ENCODE data around the gene MBD1. TPM values are rescaled to one million over a fixed set of nuclear protein-coding genes. Genes with fewer than 3 reads are reported as not detected.

Gene MBD1
- total RNA-seq, 1 experiment from 2014 or later = 58.1 TPM

DNA sequence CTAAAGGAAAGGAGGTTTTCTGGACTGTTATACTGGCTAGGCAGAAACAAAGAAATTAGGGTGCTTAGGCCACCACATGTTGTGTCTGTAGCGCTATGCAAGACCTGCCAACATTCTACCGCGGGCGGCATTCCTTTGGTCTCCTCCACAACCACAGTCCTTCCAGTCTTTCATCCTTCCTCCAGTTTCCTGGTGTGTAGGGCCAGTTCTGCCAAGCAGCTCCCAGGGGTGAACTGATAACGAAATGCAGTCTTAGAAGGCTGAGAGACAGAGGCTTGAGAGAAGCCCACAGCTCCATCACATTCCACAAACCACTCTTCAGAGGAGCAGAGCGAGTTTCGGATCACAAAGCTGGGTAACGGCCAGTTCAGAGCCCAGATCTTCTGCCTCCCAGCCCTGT lies 25.6 kb upstream of the MBD1 start:
- TF ChIP-seq, protein P1, sequence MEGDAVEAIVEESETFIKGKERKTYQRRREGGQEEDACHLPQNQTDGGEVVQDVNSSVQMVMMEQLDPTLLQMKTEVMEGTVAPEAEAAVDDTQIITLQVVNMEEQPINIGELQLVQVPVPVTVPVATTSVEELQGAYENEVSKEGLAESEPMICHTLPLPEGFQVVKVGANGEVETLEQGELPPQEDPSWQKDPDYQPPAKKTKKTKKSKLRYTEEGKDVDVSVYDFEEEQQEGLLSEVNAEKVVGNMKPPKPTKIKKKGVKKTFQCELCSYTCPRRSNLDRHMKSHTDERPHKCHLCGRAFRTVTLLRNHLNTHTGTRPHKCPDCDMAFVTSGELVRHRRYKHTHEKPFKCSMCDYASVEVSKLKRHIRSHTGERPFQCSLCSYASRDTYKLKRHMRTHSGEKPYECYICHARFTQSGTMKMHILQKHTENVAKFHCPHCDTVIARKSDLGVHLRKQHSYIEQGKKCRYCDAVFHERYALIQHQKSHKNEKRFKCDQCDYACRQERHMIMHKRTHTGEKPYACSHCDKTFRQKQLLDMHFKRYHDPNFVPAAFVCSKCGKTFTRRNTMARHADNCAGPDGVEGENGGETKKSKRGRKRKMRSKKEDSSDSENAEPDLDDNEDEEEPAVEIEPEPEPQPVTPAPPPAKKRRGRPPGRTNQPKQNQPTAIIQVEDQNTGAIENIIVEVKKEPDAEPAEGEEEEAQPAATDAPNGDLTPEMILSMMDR (conservative IDR thresholded peaks at IDR 0.05) = no peak
- H3K4me3 Mint-ChIP-seq = peak overlapping the region; percentile 28 to 74; a peak in 3 of 5 replicates
- no peak overlapping the region for H3K9ac ChIP-seq (ENCODE audit: extremely low read depth, insufficient read length, low read length)
- H4K5ac ChIP-seq (ENCODE audit: insufficient read length, low read depth, low read length) = no peak overlapping the region
- H4K91ac ChIP-seq (ENCODE audit: insufficient read length, low read depth, low read length) = no peak overlapping the region
- H3K23me2 ChIP-seq (ENCODE audit: insufficient read length, low read depth, low read length, poor library complexity, severe bottlenecking) = no peaks in the 10 kb centered on the region
- no peaks in the 10 kb centered on the region for H3K36me3 Mint-ChIP-seq (ENCODE audit: insufficient read depth in 1 of 3, low read depth in 3 of 3)
- H2AK5ac ChIP-seq (ENCODE audit: insufficient read length, low read length) = no peak overlapping the region
- H4K20me1 ChIP-seq (ENCODE audit: control insufficient read depth, insufficient read depth, insufficient read length) = no peaks in the 10 kb centered on the region
- H3K56ac ChIP-seq (ENCODE audit: insufficient read length, low read depth, low read length) = no peak overlapping the region
- H2BK12ac ChIP-seq (ENCODE audit: insufficient read length, low read depth, low read length) = no peak overlapping the region
- no peaks in the 10 kb centered on the region for H3K79me2 ChIP-seq (ENCODE audit: insufficient read depth, low read length)
- no peaks in the 10 kb centered on the region for H3K79me1 ChIP-seq (ENCODE audit: insufficient read depth, low read depth, low read length, poor library complexity, severe bottlenecking)
- H3K27me3 ChIP-seq (ENCODE audit: insufficient read depth, low read length) = no peaks in the 10 kb centered on the region; the same call in 1 of the 2 replicates
- no peak overlapping the region for H3K23ac ChIP-seq (ENCODE audit: insufficient read length, low read depth, low read length)
- H3K9me3 ChIP-seq (ENCODE audit: control insufficient read depth, low read depth, low read length) = no peaks in the 10 kb centered on the region
- H3K4ac ChIP-seq (ENCODE audit: low read depth, low read length) = no peak overlapping the region
- peaks cover 4 to 6% of the 10 kb centered on the region in 2 experiments; a peak in 3 of 4 replicates for H3K4me1 Mint-ChIP-seq
- H2AFZ ChIP-seq (ENCODE audit: low read length) = no peak overlapping the region
- H3K18ac ChIP-seq (ENCODE audit: insufficient read length, low read depth, low read length) = no peak overlapping the region
- H3K9me3 Mint-ChIP-seq = peaks cover 4 to 7% of the 10 kb centered on the region in 2 experiments; a peak in 4 of 5 replicates
- H3K4me2 ChIP-seq (ENCODE audit: insufficient read depth, insufficient read length, low read length) = peak overlapping the region; percentile 71
- H2BK120ac ChIP-seq (ENCODE audit: low read depth, low read length, poor library complexity, severe bottlenecking) = no peak overlapping the region
- DNase-seq = no peak
- no peak overlapping the region for H3K27ac ChIP-seq (ENCODE audit: insufficient read length, low read depth, low read length)
- no CpG with 5 or more reads among the region's 8 CpGs for WGBS (ENCODE audit: extremely low coverage, insufficient read length, low lambda C conversion rate)
- H2BK5ac ChIP-seq (ENCODE audit: insufficient read length, low read length) = no peak overlapping the region
- H3K4me1 ChIP-seq (ENCODE audit: insufficient read depth, low read length) = no peaks in the 10 kb centered on the region
- no peak overlapping the region for H4K8ac ChIP-seq (replicated peaks; ENCODE audit: insufficient read length, low read depth, low read length)
- H3K27ac Mint-ChIP-seq = 0 out of 7 replicates have a peak overlapping the region, but pooled peaks of 1 of the 3 experiments have one; percentile 40
- no peak overlapping the region for H3K14ac ChIP-seq (ENCODE audit: insufficient read depth, low read length)
- peaks cover 76% of the 10 kb centered on the region for H3K27me3 Mint-ChIP-seq (ENCODE audit: low read depth)
- no peak overlapping the region for H3T11ph ChIP-seq (ENCODE audit: low read length)
- H2BK15ac ChIP-seq (ENCODE audit: low read depth, low read length) = no peak overlapping the region
- H2BK20ac ChIP-seq (ENCODE audit: low read depth, low read length, poor library complexity, severe bottlenecking) = no peak overlapping the region
